Activated CD4-positive, alpha-beta T cell treated with anti-CD3 and anti-CD28 coated beads, Interleukin-2, amount 10 ng/mL, durations not matched to agents 24 days and 14 days (primary cell): ENCODE results near the gene PORCN. TPM values are rescaled to one million over a fixed set of nuclear protein-coding genes. Genes with fewer than 3 reads are reported as not detected.
"Not testable (repeated sequence)": the region's sequence is repeated elsewhere in the genome, so short reads cannot be mapped to it uniquely, and the experiment has no call there.

Source experiments
- DNase-seq: peaks from one replicate; pipeline ENCODE4 v3.0.0; 2022
- H3K27ac Mint-ChIP-seq: one replicate; pipeline ENCODE4 v1.8.0; 2022; ENCODE audit warnings: mild to moderate bottlenecking, mixed read lengths
- H3K27me3 Mint-ChIP-seq: one replicate; pipeline ENCODE4 v1.8.0; 2022; ENCODE audit warnings: mixed read lengths
- H3K36me3 Mint-ChIP-seq: one replicate; pipeline ENCODE4 v1.8.0; 2022; ENCODE audit warnings: low read depth, mild to moderate bottlenecking, mixed read lengths
- H3K4me1 Mint-ChIP-seq: one replicate; pipeline ENCODE4 v1.8.0; 2021; ENCODE audit warnings: mixed read lengths
- H3K4me3 Mint-ChIP-seq: one replicate; pipeline ENCODE4 v1.8.0; 2022; ENCODE audit warnings: mild to moderate bottlenecking, moderate library complexity, mixed read lengths
- H3K9me3 Mint-ChIP-seq: one replicate; pipeline ENCODE4 v1.8.0; 2021; ENCODE audit warnings: mixed read lengths
- intact Hi-C: fragments of 100-400 bp; cut with micrococcal nuclease; formaldehyde crosslinking; loops from one replicate; pipeline ENCODE4 v1.15.1; 2023
- total RNA-seq: library from RNA; stranded (reverse); gene quantifications from 2 replicates; pipeline ENCODE4 v1.2.3, GENCODE V29; 2022

PORCN gene
- total RNA-seq, 1 donor from 2014 or later, result 11.5 TPM

- Mint-ChIP-seq H3K36me3 (peaks cover 21% of the 10 kb centered on the region), H3K4me1 (peaks cover 16% of the 10 kb centered on the region), H3K9me3 (no peaks in the 10 kb centered on the region), H3K27ac (peak overlapping the region; percentile 72), H3K27me3 (no peaks in the 10 kb centered on the region), H3K4me3 (peak overlapping the region; percentile 88)
- peak; percentile 56 for DNase-seq
- intact Hi-C loops, result no loop called here
Measured at GRCh38 chrX:48541140-48541814, 32.5 kb downstream of the PORCN start.

DNA sequence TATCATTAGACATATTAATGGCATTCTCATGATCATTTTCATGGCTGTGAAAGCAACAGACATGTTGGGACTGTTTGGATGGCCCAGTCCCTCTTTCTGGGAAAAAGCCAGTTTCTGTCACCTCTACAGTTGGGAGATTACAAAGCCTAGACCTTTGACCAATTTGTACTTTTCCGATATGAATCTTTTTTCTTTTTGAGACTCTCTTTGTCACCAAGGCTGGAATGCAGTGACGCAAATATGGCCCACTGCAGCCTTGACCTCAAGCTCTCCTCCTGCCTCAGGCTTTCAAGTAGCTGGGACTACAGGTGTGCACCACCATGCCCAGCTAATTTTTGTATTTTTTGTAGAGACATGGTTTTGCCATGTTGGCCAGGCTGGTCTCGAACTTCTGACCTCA, 40.1 kb downstream of the PORCN start:
- no peaks in the 10 kb centered on the region for H3K9me3 Mint-ChIP-seq
- no peaks in the 10 kb centered on the region for H3K27me3 Mint-ChIP-seq
- DNase-seq, result no peak
- intact Hi-C loops, result no loop called here
- no peak overlapping the region for H3K27ac Mint-ChIP-seq
- no peaks in the 10 kb centered on the region for H3K4me1 Mint-ChIP-seq
- peaks cover 18% of the 10 kb centered on the region for H3K36me3 Mint-ChIP-seq
- no peak overlapping the region for H3K4me3 Mint-ChIP-seq

DNA sequence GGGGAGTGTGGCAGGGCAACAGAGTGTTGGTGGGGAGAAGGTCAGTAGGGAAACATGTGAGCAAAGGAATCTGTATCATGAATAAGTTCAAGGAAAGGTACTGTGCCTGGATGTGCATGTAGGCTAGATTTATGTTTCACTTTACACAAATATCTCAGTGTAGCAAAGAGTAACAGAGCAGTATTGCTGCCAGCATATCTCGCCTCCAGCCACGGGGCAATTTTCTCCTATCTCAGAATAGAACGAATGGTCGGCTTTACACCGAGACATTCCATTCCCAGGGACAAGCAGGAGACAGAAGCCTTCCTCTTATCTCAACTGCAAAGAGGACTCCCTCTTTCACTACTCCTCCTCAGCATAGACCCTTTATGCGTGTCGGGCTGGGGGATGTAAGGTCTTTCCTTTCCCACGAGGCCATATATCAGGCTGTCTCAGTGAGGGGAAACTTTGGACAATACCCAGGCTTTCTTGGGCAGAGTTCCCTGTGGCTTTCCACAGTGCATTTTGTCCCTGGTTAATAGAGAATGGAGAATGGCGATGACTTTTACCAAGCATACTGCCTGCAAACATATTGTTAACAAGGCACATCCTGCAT, 47.0 kb downstream of the PORCN start:
- H3K27me3 Mint-ChIP-seq, H3K9me3 Mint-ChIP-seq, H3K4me3 Mint-ChIP-seq, DNase-seq, H3K4me1 Mint-ChIP-seq, H3K27ac Mint-ChIP-seq, intact Hi-C loops: not testable (repeated sequence)
- H3K36me3 Mint-ChIP-seq, result peaks cover 29% of the 10 kb centered on the region

- Mint-ChIP-seq H3K27ac (peak overlapping the region; percentile 74), H3K36me3 (peaks cover 32% of the 10 kb centered on the region), H3K4me3 (no peak overlapping the region), H3K27me3 (no peaks in the 10 kb centered on the region), H3K9me3 (no peaks in the 10 kb centered on the region), H3K4me1 (peaks cover 2% of the 10 kb centered on the region)
- intact Hi-C loops, result no loop called here
- DNase-seq, result no peak
Measured at GRCh38 chrX:48558271-48558670, 49.5 kb downstream of the PORCN start.

DNA sequence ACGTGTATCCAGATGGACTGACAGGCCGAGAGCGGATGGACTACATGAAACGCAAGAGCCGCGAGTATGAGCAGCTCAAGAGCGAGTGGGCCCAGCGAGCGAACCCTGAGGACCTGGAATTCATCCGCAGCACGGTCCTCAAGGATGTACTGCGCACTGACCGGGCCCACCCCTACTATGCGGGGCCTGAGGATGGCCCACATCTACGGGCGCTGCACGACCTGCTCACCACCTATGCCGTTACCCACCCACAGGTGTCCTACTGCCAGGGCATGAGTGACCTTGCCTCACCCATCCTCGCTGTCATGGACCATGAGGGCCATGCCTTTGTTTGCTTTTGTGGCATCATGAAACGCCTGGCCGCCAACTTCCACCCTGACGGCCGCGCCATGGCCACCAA, 50.8 kb downstream of the PORCN start:
- Mint-ChIP-seq H3K4me3 (no peak overlapping the region), H3K9me3 (no peaks in the 10 kb centered on the region), H3K4me1 (peaks cover 2% of the 10 kb centered on the region), H3K27me3 (no peaks in the 10 kb centered on the region), H3K27ac (no peak overlapping the region), H3K36me3 (peaks cover 34% of the 10 kb centered on the region)
- intact Hi-C loops, result no loop called here
- no peak for DNase-seq

DNA sequence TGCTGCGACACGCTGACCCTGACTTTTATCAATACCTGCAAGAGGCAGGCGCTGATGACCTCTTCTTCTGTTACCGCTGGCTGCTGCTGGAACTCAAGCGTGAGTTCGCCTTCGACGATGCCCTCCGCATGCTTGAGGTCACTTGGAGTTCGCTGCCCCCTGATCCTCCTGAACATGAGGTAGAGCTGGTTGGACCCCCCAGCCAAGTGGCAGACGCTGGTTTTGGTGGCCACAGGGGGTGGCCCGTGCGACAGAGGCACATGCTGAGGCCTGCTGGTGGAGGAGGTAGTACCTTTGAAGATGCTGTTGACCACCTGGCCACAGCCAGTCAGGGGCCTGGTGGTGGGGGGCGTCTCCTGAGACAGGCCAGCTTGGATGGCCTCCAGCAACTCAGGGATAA, 51.3 kb downstream of the PORCN start:
- Mint-ChIP-seq H3K9me3 (no peaks in the 10 kb centered on the region), H3K4me1 (peaks cover 2% of the 10 kb centered on the region), H3K4me3 (no peak overlapping the region), H3K27me3 (no peaks in the 10 kb centered on the region), H3K36me3 (peaks cover 31% of the 10 kb centered on the region), H3K27ac (no peak overlapping the region)
- intact Hi-C loops, result no loop called here
- no peak for DNase-seq

DNA sequence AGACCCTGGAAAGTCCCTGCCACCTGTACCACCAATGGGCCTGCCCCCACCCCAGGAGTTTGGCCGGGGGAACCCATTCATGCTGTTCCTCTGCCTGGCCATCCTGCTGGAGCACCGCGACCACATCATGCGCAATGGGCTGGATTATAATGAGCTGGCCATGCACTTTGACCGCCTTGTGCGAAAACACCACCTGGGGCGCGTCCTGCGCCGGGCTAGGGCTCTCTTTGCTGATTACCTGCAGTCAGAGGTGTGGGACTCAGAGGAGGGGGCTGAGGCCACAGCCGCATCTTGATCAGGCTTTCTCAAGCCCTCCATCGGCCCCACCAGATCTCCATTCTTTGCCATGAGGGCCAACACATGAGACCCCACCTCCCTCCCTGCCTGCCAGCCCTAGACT, 51.9 kb downstream of the PORCN start:
- no peak overlapping the region for H3K27ac Mint-ChIP-seq
- peaks cover 2% of the 10 kb centered on the region for H3K4me1 Mint-ChIP-seq
- intact Hi-C loops, result no loop called here
- no peaks in the 10 kb centered on the region for H3K9me3 Mint-ChIP-seq
- peaks cover 28% of the 10 kb centered on the region for H3K36me3 Mint-ChIP-seq
- no peak for DNase-seq
- H3K4me3 Mint-ChIP-seq, result no peak overlapping the region
- no peaks in the 10 kb centered on the region for H3K27me3 Mint-ChIP-seq

DNA sequence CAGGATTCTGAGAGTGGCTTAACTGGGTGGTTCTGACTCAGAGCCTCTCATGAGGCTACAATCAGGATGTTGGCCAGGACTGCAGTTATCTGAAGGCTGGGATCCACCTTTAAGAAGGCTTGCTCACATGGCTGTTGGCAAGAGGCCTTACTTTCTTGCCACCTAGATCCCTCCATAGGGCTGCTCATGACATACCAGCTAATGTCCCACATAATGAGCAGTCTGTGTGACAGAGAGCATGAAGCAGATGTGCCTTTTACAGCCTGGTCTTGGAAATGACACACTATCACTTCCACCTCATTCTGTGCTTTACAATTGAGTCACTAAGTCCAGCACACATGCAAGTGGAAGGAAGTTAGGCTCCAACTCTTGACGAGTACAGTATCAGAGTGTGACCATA, 61.2 kb downstream of the PORCN start:
- peaks cover 3% of the 10 kb centered on the region for H3K36me3 Mint-ChIP-seq
- peak; percentile 66 for DNase-seq
- no peaks in the 10 kb centered on the region for H3K9me3 Mint-ChIP-seq
- intact Hi-C loops, result no loop called here
- peak overlapping the region; percentile 78 for H3K27ac Mint-ChIP-seq
- H3K4me3 Mint-ChIP-seq, result no peak overlapping the region
- peaks cover 8% of the 10 kb centered on the region for H3K4me1 Mint-ChIP-seq
- H3K27me3 Mint-ChIP-seq, result no peaks in the 10 kb centered on the region

Other genes with a start within 250 kb of the PORCN start
- not detected in 2 replicates for gene SSX3, start 152.3 kb upstream of the PORCN start, total RNA-seq
- gene SSX4, start 125.5 kb upstream of the PORCN start, total RNA-seq, result not detected in 2 replicates
- gene SSX4B, start 97.0 kb upstream of the PORCN start, total RNA-seq, result not detected in 2 replicates
- 195 and 210 TPM in 2 replicates for gene SLC38A5, start 38.7 kb upstream of the PORCN start, total RNA-seq
- 95.6 and 101 TPM in 2 replicates for gene FTSJ1, start 32.8 kb upstream of the PORCN start, total RNA-seq
- 159 and 163 TPM in 2 replicates for gene EBP, start 12.8 kb downstream of the PORCN start, total RNA-seq
- gene TBC1D25, start 30.7 kb downstream of the PORCN start, total RNA-seq, result 14.0 and 15.9 TPM in 2 replicates
- 317 and 318 TPM in 2 replicates for gene RBM3, start 65.5 kb downstream of the PORCN start, total RNA-seq
- gene WDR13, start 88.5 kb downstream of the PORCN start, total RNA-seq, result 43.8 and 44.9 TPM in 2 replicates
- 99.0 and 104 TPM in 2 replicates for gene WAS, start 174.8 kb downstream of the PORCN start, total RNA-seq
- gene SUV39H1, start 187.7 kb downstream of the PORCN start, total RNA-seq, result 27.6 and 32.2 TPM in 2 replicates